Measurements from ENCODE around the gene ZC3H12D.
"Not testable (repeated sequence)": the region's sequence is repeated elsewhere in the genome, so short reads cannot be mapped to it uniquely, and the experiment has no call there.

The ZC3H12D gene

DNA sequence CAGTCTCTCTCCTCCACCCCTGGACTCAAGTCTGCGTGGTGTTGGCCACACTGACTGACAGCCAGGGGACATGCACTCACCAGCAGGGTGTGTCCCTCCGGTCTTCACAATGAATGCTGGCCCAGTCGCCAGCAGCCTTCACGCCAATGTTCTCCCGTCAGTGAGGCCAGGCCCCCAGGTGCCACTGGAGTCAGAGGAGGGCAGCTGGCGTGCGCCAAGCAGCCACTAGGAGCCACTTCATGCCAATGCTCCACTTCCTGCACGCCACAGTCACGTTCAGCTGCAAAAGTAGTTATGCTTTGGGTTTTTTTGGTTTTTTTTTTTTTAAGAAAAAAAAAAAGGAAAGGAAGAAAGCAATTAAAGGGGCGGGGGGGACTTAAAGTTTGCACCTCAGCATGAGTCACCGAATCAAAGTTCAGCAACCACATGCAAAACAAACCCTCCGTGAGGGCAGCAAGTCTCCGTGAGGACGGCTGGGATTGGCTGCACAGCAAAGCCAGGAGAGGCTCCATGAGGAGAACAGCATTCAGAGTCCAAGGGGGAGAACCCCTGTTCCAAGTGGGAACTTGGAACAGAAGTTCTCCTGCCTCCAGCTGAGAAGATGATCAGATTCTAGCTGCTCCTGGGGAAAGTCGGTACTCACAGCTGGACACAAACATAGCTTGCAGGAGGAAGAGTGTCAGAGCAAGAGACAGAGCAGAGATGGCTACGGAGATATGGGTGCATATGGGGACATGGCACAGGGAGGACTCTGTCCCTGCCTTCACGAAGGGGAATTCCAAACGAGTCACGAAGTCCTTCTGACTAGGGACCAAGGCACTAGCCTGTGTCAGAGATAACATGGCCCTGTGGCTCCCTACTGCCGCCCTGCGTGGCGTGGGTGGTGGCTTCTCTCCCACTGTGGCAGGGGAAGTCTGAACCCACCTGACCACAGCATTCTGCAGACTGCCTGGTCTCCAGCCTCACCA is at the start of gene ZC3H12D:
Gene ZC3H12D, minus strand, starts transcription at position 282 of the 968 bp plus-strand sequence. CDS start 10,471 bp downstream, outside the sequence.
- DNase-seq: no peak

- no peak for DNase-seq
These were observed 44.8 kb upstream of the ZC3H12D start for GRCh38 chr6:149529650-149530049.

DNA sequence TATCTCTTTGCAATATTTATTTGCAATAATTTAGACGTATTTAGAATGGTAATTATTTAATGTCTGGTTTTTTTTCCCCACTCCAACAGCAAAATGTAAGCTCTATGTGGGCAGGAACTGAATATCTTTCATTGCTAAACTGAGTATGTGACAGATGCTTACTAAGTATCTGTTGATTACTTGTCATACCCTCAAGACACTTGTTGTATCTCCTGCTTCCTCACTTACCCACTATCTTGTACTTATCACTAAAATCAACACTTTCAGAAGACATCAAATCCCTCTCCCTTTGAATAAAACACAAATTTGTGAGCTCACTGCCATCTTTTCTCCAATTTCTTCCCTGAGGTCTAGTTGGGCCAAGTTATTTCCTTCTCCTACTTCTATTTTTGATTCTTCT is 30.7 kb upstream of the ZC3H12D start:
- no peak for DNase-seq

GRCh38 chr6:149513915-149514314 is 29.1 kb upstream of the ZC3H12D start:
- DNase-seq: no peak

GRCh38 chr6:149510793-149511512 is 26.1 kb upstream of the ZC3H12D start:
- DNase-seq: no peak

DNA sequence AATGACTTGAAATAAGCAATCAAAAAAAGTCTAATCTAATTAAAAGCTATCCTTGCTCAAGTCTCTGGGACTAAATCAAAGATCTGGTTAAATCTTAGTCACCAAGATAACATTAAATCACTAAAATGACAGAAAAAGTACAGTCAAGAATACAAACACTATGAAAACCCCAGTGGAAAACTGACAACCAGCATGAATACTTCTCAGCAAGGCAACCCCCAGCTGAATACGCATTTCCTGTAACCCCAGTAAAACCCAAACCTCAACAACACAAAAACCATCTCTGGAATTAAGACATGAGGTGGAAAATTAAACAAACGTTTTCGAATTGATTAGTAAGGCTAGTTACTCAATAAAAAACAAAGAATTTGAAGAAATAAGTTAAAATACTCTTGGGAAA is 23.7 kb upstream of the ZC3H12D start:
- no peak for DNase-seq

DNA sequence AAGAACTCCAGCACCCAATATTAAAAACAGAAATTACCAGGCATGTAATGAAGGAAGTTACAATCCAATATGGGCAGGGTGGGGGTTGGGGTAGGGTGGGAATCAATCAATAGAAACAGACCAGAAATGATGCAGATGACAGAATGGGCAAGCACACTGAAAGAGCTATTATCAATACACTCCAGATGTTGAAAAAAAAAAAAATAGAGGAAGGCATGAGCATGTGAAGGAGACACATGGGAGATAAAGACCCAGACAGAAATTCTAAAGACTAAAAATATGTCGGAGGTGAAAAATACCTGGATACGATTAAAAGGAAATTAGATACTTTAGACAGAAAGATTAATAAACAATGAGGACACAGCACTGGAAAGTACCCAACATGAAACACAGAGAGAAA is 19.1 kb upstream of the ZC3H12D start:
- DNase-seq: no peak

DNA sequence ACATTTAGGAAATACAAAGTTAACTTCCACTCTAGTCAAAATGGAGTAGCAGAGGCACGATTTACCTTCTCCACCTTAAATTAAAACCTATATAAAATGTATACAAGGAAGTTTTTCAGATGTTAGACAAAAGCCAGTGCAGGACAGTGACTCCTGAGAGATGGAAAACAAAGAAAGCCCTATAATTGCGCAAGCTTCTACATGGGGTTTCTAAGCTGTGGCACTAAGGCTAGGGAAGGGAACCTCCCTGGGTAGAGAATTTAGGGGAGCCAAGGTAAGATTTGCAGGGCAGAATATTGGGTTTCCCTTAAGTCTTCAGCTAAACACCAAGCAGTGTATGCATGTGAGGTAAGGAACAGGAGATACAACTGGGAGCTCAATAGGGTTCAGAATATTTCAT is 18.5 kb upstream of the ZC3H12D start:
- DNase-seq: no peak

GRCh38 chr6:149501768-149502167 is 17.0 kb upstream of the ZC3H12D start:
- no peak for DNase-seq

GRCh38 chr6:149501201-149501600 is 16.4 kb upstream of the ZC3H12D start:
- no peak for DNase-seq

- no peak for DNase-seq
These were observed 15.3 kb upstream of the ZC3H12D start for GRCh38 chr6:149500096-149500495.

DNA sequence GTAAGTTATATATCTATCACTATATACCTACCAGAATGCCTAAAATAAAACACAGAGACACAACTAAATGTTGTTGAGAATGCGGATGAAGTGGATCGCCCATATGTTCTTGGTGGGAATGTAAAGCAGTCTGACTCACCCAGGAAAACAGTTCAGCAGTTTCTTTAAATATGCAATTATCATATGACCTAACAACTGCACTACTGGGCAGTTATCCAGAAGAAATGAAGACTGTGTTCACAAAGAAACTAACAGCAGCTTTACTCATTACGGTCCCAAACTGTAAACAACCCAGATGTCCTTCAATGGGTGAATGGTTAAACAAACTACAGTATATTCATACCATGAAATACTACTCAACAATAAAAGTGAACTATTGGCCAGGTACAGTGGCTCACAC is 14.3 kb upstream of the ZC3H12D start:
- DNase-seq: no peak

DNA sequence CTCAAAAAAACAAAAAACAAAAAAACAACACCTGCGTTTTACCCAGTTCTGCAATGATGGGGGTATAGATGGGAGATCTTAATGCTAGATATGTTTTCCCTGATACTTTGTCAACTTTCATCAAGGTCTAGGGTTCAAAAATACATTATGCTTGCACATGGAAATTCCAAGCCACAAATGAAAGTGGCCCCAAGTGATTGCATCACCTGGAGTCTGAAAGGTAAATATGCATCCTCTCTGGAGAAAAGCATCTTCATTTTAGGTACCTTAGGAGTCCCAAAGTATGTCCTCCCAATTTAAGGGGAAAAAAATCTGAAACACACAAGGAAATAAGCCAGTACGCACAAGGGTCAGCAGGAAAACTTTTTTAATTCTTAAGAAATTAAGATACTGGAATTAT is 12.6 kb upstream of the ZC3H12D start:
- no peak for DNase-seq

DNA sequence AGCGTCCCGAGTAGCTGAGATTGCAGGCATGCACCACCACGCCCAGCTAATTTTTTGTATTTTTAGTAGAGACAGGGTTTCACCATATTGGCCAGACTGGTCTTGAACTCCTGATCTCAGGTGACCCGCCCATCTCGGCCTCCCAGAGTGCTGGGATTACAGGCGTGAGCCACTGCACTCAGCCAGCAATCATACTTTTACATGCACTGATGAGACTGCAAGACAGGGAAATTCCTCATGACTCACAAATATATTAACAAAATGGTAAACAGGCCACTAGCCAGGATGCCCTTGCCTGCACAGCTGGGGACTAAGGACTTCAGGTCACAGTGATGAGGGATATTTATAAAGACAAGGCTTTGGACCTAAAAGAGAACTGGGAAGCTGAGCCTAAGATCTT is 11.8 kb upstream of the ZC3H12D start:
- not testable (repeated sequence) for DNase-seq

DNA sequence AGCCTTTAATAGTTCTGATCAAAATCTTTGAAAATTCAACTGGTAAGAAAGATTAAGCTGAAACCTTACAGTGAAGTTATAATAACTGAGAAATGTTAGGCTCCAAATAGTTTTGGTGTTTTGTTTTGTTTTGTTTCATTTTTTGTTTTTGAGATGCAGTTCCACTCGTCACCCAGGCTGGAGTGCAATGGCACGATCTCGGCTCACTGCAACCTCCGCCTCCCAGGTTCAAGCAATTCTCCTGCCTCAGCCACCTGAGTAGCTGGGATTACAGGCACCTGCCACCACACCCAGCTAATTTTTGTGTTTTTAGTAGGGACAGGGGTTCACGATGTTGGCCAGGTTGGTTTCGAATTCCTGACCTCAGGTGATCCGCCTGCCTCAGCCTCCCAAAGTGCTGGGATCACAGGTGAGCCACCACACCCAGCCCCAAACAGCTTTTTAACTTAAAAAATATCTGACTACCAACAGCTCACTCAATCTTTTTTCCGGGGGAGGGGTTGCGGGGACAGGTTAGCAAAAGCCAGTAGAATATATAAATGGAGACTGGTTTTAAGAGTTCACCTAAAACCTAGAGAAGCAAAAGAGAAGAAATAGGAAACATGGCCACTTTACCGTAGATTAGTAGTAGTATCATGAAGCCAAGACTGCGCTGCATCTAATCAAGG is 10.7 kb upstream of the ZC3H12D start:
- DNase-seq: not testable (repeated sequence)

DNA sequence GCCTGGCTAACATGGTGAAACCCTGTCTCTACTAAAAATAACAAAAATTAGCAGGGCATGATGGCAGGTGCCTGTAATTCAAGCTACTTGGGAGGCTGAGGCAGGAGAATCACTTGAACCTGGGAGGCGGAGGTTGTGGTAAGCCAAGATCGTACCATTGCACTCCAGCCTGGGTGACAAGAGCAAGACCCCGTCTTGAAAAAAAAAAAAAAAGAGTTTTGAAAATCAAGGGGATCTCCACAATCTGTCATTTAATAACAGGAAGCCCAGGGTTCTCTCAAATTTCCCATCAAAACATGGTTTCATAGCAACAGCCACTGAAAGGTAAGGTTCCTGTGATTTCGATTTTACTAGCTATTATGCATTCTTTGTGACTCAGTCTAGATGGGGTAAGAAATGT is 10.0 kb upstream of the ZC3H12D start:
- not testable (repeated sequence) for DNase-seq

- DNase-seq: no peak
These were observed 9.0 kb upstream of the ZC3H12D start for GRCh38 chr6:149493761-149494320.

DNA sequence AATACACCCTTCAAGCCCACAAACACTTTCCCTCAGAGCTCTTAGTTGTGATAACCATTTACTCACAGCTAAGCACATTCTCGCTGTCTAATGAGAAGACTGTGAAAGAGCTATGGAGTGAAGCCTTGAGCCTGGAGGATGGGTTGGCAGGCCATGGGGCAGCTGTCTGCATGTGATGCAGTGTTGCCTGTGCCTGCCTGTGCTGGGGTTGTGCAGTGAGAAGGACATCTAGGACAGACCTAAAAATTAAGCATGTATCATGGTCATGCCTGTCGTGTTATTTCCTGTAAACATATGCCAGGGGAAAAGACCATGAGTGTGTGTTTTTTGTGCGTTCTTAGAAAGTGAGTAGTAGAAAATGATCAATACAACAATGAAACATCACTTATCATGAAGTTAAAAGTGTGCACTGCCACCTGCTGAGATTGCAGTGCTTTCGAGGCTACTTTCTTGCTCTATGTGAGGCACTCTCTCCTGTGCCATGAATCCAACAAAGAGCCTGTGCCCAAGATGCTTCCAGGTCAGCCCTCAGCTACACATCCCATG is 8.1 kb upstream of the ZC3H12D start:
- no peak for DNase-seq

GRCh38 chr6:149489967-149490366 is 5.2 kb upstream of the ZC3H12D start:
- no peak for DNase-seq

DNA sequence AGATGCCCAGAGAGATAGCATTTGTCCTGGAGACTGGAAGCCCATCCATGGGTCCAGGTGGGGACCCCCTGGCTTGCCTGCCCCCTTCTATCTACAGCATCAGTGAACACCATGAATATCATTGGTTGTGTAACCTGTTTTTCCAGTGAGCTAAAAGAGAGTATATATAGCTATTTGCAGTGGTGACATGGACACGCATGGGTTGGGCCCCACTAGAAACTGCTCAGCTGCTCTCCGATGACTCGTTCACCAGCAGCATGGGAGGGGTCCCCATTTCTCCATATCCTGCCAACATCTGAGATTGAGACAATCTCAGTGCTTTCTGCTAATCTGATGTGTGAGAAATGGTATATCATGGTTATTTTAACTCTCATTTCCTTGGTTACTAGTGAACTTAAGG is 4.0 kb upstream of the ZC3H12D start:
- no peak for DNase-seq

DNA sequence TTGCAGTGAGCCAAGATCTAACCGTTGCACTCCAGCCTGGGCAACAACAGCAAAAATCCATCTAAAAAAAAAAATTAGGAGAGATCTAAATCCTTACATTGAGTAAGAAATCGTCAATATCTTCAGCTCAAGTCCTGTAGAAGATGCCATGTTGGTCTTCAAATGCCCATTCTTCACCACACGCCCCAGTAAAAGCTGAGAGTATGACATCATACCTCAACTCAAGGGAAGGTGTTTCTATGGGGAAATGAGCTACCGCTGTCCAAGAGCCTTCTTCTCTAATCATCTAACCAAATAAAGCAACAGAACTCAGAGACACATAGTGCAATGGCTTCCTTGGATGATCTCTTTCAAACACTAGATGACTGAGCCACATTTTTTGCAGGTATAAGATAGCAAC is 2.5 kb upstream of the ZC3H12D start:
- DNase-seq: no peak

GRCh38 chr6:149483849-149484655 is 762 bp downstream of the ZC3H12D start:
- no peak for DNase-seq

Measured in NCI-H1092 (cell line).